ENCODE measurements around the gene MDGA2. TPM values are rescaled to one million over a fixed set of nuclear protein-coding genes. Genes with fewer than 3 reads are reported as not detected.

MDGA2 gene
- total and polyA plus RNA-seq, 2 of the 8 experiments (the other 6 are each of a cell fraction or from before 2014, with no cell fraction given): 0.11 to 0.69 TPM

DNA sequence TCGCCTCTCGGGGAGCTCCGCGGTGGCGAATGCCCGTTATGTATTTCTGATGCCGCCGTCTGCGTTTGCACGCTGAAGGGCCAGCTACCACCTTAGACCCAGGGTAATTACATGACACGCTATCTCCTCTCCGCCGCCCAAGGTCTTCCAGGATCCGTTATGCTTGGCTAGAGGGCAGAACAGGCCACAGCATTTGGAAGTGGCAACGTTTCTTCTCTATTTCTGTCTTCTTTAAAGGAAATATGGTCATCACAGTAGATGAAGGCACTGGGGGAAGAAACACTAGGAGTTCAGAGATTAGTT is 861 bp upstream of the MDGA2 start:
- H4K5ac ChIP-seq (ENCODE audit: insufficient read length, low read depth, low read length): no peak overlapping the region
- 1% methylated on average over 15 of the region's 15 CpGs; no CpG with 5 or more reads in 1 of the 2 experiments for WGBS, 2 experiments (ENCODE audit: extremely low coverage in 1 of 2, insufficient coverage in 1 of 2, insufficient read length in 1 of 2, insufficient replicate concordance in 2 of 2, low coverage in 1 of 2, low lambda C conversion rate in 2 of 2, missing lambda C conversion rate in 1 of 2)
- H3K79me1 ChIP-seq (ENCODE audit: low read depth, low read length): no peaks in the 10 kb centered on the region
- H3K18ac ChIP-seq (ENCODE audit: extremely low read depth, low read length): no peak overlapping the region
- no peak overlapping the region for H2BK20ac ChIP-seq (ENCODE audit: low read length)
- peaks cover 22 to 52% (median 43%) of the 10 kb centered on the region in 4 experiments for H3K27me3 ChIP-seq (replicated peaks in 1 of 4; ENCODE audit: control insufficient read depth in 3 of 4, extremely low read depth in 1 of 4, insufficient read depth in 3 of 4, low read length in 3 of 4)
- H3K9me3 ChIP-seq (ENCODE audit: insufficient read depth in 2 of 2, low read depth in 1 of 2, low read length in 1 of 2): no peaks in the 10 kb centered on the region
- peak overlapping the region in 1 of 4 experiments; percentile 21; a peak in 2 of 7 replicates for H3K9ac ChIP-seq (replicated peaks in 1 of 4; ENCODE audit: extremely low read depth in 1 of 4, low read depth in 3 of 4, low read length in 3 of 4)
- FAIRE-seq: no peak
- CTCF ChIA-PET (ENCODE audit: partially characterized antibody): no interaction called here
- no peak overlapping the region for H4K91ac ChIP-seq (replicated peaks; ENCODE audit: insufficient read length, low read length)
- H2BK15ac ChIP-seq (ENCODE audit: low read length): no peak overlapping the region
- H3K56ac ChIP-seq (replicated peaks; ENCODE audit: insufficient read length, low read depth, low read length): no peak overlapping the region
- peaks cover 3 to 6% of the 10 kb centered on the region in 2 experiments for H4K20me1 ChIP-seq (replicated peaks in 1 of 2; ENCODE audit: control insufficient read depth in 1 of 2, insufficient read depth in 2 of 2, low read length in 2 of 2)
- TF ChIP-seq KDM1A (IDR thresholded peaks at IDR 0.05; ENCODE audit: borderline replicate concordance, low read length) (0 out of 2 replicates have a peak, but pooled peaks have one; percentile 17), SRF (IDR thresholded peaks at IDR 0.05; ENCODE audit: low read depth, low read length) (no peak), ZNF274 (IDR thresholded peaks at IDR 0.05; ENCODE audit: borderline replicate concordance, extremely low read depth, low read length) (no peak), CBX5 (IDR thresholded peaks at IDR 0.05; ENCODE audit: low read depth, low read length) (no peak)
- no peak overlapping the region for H2BK5ac ChIP-seq (ENCODE audit: low read depth, low read length)
- POLR2A ChIA-PET (ENCODE audit: partially characterized antibody): interaction anchor here (1.1 kb wide), 1 partner anchor 10 kb away, joined by 4 read pairs; no protein-coding TSS in a partner anchor
- no peak overlapping the region for H3K4ac ChIP-seq (replicated peaks; ENCODE audit: insufficient read length, low read depth, low read length)
- peak overlapping the region; percentile 93 to 100 for H3K4me2 ChIP-seq (ENCODE audit: insufficient read depth in 1 of 2, low read depth in 2 of 2, low read length in 2 of 2)
- no peak overlapping the region for H4K8ac ChIP-seq (ENCODE audit: extremely low read depth, insufficient read depth, low read length)
- no peak overlapping the region for H3K23ac ChIP-seq (ENCODE audit: insufficient read length)
- H3K36me3 ChIP-seq (ENCODE audit: control insufficient read depth in 2 of 4, insufficient read depth in 4 of 4, low read length in 3 of 4): no peaks in the 10 kb centered on the region
- DNase-seq (ENCODE audit: low read depth in 1 of 2, low spot score in 2 of 2): no peak
- H3K27ac ChIP-seq (ENCODE audit: low read depth, low read length): no peak overlapping the region
- H3K14ac ChIP-seq (ENCODE audit: insufficient read length): no peak overlapping the region
- peaks cover 0 to 6% (median 0%) of the 10 kb centered on the region in 4 experiments; a peak in 3 of 7 replicates for H3K4me1 ChIP-seq (replicated peaks in 1 of 4; ENCODE audit: control insufficient read depth in 3 of 4, insufficient read depth in 4 of 4, low read length in 3 of 4)
- H3K23me2 ChIP-seq (ENCODE audit: low read depth, low read length): peaks cover 20% of the 10 kb centered on the region; the same call in 1 of the 2 replicates
- H3K4me3 ChIP-seq (ENCODE audit: extremely low read depth in 1 of 4, insufficient read depth in 2 of 4, low read depth in 3 of 4, low read length in 4 of 4): peak overlapping the region; percentile 56 to 81 (median 69)
- no peak overlapping the region for H2BK12ac ChIP-seq (ENCODE audit: low read depth, low read length)
- peak overlapping the region; percentile 71; the same call in 1 of the 2 replicates for H2AFZ ChIP-seq (ENCODE audit: low read length)
- H2AK5ac ChIP-seq (ENCODE audit: low read depth, low read length): no peak overlapping the region
- no peak overlapping the region for H2BK120ac ChIP-seq (replicated peaks; ENCODE audit: low read depth, low read length)
- H3K79me2 ChIP-seq (ENCODE audit: control insufficient read depth in 1 of 2, insufficient read depth in 2 of 2, low read length in 2 of 2): no peaks in the 10 kb centered on the region

Data from H1 (cell line).